DMS 273 (cell line): Measurements from ENCODE around the gene OR2T6.
"Not testable (repeated sequence)": the region's sequence is repeated elsewhere in the genome, so short reads cannot be mapped to it uniquely, and the experiment has no call there.

ENCODE experiments used
- DNase-seq: peaks from one replicate; lab custom pipeline; 2025; ENCODE audit not compliant: unreplicated experiment; lab: John Stamatoyannopoulos, UW

Gene OR2T6

DNA sequence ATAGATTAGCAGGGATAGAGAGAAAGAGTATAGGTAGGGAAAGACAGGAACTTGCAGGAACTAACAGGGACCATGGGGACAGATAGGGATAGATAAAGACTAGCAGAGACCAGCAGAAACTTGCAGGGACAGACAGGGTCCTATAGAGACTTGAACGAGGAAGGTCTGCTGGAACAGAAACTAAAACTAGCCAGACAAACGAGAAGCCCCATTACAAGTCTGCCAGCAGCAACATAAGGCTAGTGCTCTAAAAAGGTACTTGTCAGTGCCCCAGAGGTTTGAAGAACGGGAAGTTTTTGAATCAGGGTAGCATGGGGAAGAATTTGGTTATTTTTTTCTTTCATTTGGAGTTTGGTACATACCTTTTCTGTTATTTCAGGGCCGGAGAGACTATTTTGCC is 56.7 kb downstream of the OR2T6 start:
- DNase-seq = not testable (repeated sequence)

DNA sequence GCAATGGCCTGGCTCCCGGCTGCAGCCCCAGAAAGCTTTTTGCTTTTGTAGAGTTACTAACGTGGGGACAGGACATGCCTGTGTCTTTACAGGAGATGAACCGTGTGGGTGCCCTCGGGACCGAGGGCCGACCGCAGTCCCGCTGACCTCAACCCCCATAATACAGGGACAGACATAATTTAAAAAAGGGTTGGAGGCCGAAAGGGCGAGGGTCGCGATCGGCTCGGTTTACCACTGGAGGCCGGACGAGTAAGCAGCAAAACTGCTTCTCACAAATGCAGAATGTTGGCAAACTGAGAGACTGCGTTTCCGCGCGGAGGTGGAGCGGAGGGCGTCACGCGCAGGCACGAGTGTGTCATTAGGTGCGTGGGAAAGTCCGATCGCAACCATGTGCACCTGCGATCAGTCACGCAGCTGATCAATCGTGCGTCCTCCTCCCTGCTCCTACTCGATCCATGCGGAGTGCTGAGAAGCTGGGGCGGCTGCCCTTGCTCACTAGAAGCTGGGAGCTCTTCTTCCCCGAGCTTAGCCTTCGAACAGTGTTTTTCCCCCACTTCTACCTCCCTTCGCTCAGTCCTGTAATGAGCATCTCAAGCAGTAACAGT is 58.4 kb downstream of the OR2T6 start:
- not testable (repeated sequence) for DNase-seq

DNA sequence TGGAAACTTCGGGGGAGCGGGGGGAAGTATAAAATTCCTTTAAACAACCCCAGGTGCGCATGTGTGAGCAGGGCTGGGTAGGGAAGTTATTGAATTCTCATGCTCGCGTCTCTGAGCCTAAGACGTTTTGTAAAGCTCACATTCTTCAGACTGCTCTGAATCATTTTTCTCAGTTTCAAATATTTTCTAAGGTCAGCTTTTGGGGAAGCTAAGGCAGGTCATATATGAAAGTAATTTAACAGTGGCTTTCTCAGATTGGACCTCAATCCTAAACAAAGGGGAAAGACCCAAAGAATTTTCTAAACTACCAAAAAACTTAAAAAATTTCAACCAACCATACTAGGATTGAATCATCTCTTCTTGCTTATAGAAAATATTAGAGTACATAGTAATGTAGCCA is 59.4 kb downstream of the OR2T6 start:
- not testable (repeated sequence) for DNase-seq

DNA sequence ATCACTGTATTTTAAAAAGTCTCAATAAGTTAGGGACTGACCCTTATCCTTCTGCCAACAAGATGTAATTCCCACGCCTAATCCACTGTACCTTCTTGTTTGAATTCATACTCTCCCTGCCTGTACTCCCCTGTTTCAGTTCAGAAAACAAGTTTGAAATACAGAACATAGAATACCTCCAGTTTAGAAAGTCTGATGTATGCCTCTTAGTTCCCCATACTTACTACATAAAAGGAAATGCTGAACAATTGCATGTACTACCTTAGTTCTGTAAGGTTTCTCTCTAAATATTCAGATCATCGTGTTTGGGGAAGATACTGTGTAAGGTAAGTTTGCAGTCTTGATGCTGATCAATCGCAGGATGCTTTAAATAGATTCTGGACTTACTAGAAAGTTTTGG is 60.8 kb downstream of the OR2T6 start:
- DNase-seq = not testable (repeated sequence)

DNA sequence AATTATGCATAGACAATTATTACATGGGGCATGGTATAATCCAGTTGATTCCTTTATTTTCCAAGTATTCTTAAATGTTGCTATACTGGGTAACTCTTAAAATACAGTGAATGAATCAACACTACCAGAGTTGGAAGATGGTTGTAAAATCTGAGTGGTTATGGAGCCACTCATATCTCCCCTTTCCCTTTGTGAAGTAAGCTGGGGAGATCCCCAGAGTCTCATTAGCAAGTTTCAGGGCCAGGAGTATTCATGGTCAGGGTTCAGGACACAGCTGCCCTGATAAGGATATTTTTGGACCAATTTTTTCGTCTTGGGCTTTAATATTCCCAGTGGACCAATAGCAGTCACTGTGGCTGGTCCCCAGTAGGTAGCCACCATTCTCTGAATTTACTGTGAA is 63.1 kb downstream of the OR2T6 start:
- DNase-seq = not testable (repeated sequence)

DNA sequence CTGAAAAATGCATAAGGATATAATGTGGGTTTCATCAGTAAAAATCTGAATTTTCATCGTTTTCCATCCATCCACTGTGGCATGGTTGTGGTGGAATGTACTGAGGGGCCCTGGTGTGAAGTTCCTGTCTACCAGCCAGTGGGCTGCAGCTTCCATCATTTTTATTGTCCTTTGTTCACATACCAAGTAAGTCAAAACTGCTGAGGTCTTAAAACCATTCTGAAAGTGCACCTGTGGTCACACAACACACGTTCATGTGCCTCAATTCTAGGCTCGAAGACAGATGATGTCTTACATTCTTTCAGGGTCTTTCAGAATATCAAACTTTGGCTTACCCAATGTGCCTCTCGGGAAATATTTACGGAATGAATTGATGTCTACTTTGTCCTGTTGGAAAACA is 63.7 kb downstream of the OR2T6 start:
- DNase-seq = not testable (repeated sequence)
